Hepatocyte (in vitro differentiated cells): ENCODE results near the gene CDS2. TPM values are rescaled to one million over a fixed set of nuclear protein-coding genes. Genes with fewer than 3 reads are reported as not detected.

Source experiments
- DNase-seq: peaks from one replicate; pipeline ENCODE4 v3.0.0-alpha.2; 2016; ENCODE audit warnings: low spot score
- H2AFZ ChIP-seq: fragments of 200-600 bp; sonication (generic); 2 replicates; pipeline ENCODE4 v1.6.0; 2016; ENCODE audit warnings: antibody characterized with exemption, mild to moderate bottlenecking
- H3K27ac ChIP-seq: fragments of 200-600 bp; sonication (generic); 2 replicates; pipeline ENCODE4 v1.5.1; 2016; ENCODE audit warnings: mild to moderate bottlenecking
- H3K27me3 ChIP-seq: fragments of 200-600 bp; sonication (generic); 2 replicates; pipeline ENCODE4 v1.6.1; 2016
- H3K36me3 ChIP-seq: fragments of 200-600 bp; sonication (generic); replicated peaks from 2 replicates; pipeline ENCODE4 v1.5.1; 2016; ENCODE audit warnings: low read depth; ENCODE audit not compliant: insufficient read depth
- H3K4me1 ChIP-seq: fragments of 200-600 bp; sonication (generic); 2 replicates; pipeline ENCODE4 v1.5.1; 2016; ENCODE audit warnings: mild to moderate bottlenecking, moderate library complexity; ENCODE audit not compliant: insufficient read depth
- H3K4me2 ChIP-seq: fragments of 200-600 bp; sonication (generic); 2 replicates; pipeline ENCODE4 v1.6.0; 2016
- H3K4me3 ChIP-seq: fragments of 200-600 bp; sonication (generic); 2 replicates; pipeline ENCODE4 v1.5.1; 2016; ENCODE audit warnings: mild to moderate bottlenecking
- H3K79me2 ChIP-seq: fragments of 200-600 bp; sonication (generic); 2 replicates; pipeline ENCODE4 v1.6.0; 2017; ENCODE audit warnings: mild to moderate bottlenecking
- H3K9me2 ChIP-seq: fragments of 200-600 bp; sonication (generic); replicated peaks from 2 replicates; pipeline ENCODE4 v1.6.0; 2017; ENCODE audit warnings: mild to moderate bottlenecking; ENCODE audit not compliant: insufficient read depth
- H3K9me3 ChIP-seq: fragments of 200-600 bp; sonication (generic); 2 replicates; pipeline ENCODE4 v1.5.1; 2016; ENCODE audit warnings: low read depth, mild to moderate bottlenecking
- H4K20me1 ChIP-seq: fragments of 200-600 bp; sonication (generic); 2 replicates; pipeline ENCODE4 v1.6.0; 2016; ENCODE audit warnings: mild to moderate bottlenecking; ENCODE audit not compliant: insufficient read depth, poor library complexity, severe bottlenecking
- EZH2 ChIP-seq: fragments of 200-600 bp; sonication (generic); IDR thresholded peaks from 2 replicates; pipeline ENCODE4 v1.6.1; 2016; ENCODE audit warnings: antibody characterized with exemption, mild to moderate bottlenecking, borderline replicate concordance
- EZH2phosphoT487 ChIP-seq: fragments of 200-600 bp; sonication (generic); IDR thresholded peaks from one replicate; pipeline ENCODE4 v1.6.1; 2018; ENCODE audit warnings: antibody characterized with exemption, mild to moderate bottlenecking, low read depth, moderate library complexity; ENCODE audit not compliant: unreplicated experiment, severe bottlenecking
- WGBS: methylation state at CpG from one replicate; pipeline ENCODE4 v1.1.6; 2016; ENCODE audit warnings: low lambda C conversion rate; ENCODE audit errors: missing lambda C conversion rate; 5-methylcytosine and 5-hydroxymethylcytosine counted together
- polyA plus RNA-seq: library from polyadenylated mRNA; unstranded; fragments of >200 nt; fragmentation: Nextera tagmentation; extraction: Ambion mirVana; gene quantifications from 2 replicates; pipeline ENCODE4 v1.2.1, GENCODE V29; 2016
- total RNA-seq: library from RNA; depleted of rRNA; stranded (reverse); fragments of >200 nt; gene quantifications from 2 replicates; pipeline ENCODE4 v1.2.3, GENCODE V29; 2014
- TF ChIP-seq, protein P1 (sequence below): fragments of 200-600 bp; sonication (generic); IDR thresholded peaks from 2 replicates; pipeline ENCODE4 v1.5.1; 2016; ENCODE audit warnings: antibody characterized with exemption, mild to moderate bottlenecking; ENCODE audit not compliant: poor library complexity

Gene CDS2
- total and polyA plus RNA-seq, 2 experiments from 2014 or later, result 27.0 to 48.9 TPM

DNA sequence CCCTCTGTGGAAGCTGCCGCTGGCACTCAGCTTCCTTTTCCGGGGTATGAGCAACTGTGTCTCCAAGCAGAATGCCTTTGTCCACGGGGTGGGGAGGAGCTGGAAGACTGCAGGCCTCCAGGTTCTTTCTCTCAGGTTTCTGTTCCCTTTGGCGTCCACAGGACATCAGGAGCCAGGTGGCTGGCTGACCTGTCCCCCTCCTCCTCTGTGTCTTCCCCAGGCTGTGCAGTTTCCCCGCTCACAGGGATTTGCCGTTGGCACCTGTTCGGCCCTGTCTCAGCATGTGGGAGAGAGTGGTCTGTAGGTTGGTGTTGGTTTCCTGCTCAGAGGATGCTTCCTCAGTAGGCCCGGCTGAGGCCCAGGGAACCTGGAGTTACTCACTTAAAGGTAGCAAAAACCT, 43.5 kb downstream of the CDS2 start:
- Histone ChIP-seq H3K27ac (no peak overlapping the region), H4K20me1 (peaks cover 22% of the 10 kb centered on the region)

DNA sequence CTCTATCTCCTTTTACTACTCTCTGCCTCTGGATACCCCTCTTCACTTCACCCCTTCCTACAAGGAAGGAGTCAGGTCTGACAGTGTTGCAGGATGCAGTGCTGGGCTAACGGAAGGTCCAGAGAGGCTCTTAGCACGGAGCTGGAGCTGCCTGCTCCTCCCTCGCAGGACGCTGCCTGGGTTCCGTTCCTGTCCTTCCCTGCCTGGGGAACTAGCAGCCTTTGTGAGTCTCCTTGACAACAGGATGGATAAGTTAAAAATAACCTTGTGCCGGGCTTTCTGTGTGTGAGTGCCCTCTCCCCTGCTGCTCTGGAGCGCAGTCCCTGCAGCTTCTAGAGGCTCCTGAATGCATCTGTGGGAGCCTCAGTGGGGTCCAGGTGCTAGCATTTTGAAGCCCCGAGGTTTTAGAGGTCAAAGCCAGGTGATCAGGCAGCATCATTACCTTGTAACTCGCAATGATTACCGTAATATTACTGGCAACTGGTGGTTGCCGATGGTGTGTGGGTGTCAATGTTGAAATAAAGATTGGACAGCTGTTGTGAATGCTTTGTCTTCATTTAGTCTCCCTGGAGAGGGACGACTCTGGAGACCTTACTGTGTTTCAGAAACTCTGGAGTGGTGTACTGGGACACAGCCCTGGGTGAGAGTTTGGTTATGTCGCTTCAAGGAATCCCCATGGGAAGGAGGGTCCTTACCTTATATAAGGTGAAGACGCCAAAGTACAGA, 44.4 kb downstream of the CDS2 start:
- H3K4me2 ChIP-seq, result no peak overlapping the region
- DNase-seq, result no peak
- H3K79me2 ChIP-seq, result peaks cover 66% of the 10 kb centered on the region
- no peak overlapping the region for H3K4me3 ChIP-seq
- H3K36me3 ChIP-seq, result no peaks in the 10 kb centered on the region
- no peak overlapping the region for H3K27ac ChIP-seq
- 84% methylated on average over 14 of the region's 14 CpGs for WGBS
- peaks cover 4% of the 10 kb centered on the region for H3K4me1 ChIP-seq
- TF ChIP-seq EZH2 (no peak), EZH2phosphoT487 (no peak)
- TF ChIP-seq, protein P1, sequence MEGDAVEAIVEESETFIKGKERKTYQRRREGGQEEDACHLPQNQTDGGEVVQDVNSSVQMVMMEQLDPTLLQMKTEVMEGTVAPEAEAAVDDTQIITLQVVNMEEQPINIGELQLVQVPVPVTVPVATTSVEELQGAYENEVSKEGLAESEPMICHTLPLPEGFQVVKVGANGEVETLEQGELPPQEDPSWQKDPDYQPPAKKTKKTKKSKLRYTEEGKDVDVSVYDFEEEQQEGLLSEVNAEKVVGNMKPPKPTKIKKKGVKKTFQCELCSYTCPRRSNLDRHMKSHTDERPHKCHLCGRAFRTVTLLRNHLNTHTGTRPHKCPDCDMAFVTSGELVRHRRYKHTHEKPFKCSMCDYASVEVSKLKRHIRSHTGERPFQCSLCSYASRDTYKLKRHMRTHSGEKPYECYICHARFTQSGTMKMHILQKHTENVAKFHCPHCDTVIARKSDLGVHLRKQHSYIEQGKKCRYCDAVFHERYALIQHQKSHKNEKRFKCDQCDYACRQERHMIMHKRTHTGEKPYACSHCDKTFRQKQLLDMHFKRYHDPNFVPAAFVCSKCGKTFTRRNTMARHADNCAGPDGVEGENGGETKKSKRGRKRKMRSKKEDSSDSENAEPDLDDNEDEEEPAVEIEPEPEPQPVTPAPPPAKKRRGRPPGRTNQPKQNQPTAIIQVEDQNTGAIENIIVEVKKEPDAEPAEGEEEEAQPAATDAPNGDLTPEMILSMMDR, result no peak
- H3K9me3 ChIP-seq, result no peaks in the 10 kb centered on the region
- peaks cover 18% of the 10 kb centered on the region for H4K20me1 ChIP-seq
- no peaks in the 10 kb centered on the region for H3K9me2 ChIP-seq
- no peak overlapping the region for H2AFZ ChIP-seq
- H3K27me3 ChIP-seq, result no peaks in the 10 kb centered on the region

More for the DNA sequence above, 43.5 kb downstream of the CDS2 start:
- 88% methylated on average over 8 of the region's 8 CpGs for WGBS
- Histone ChIP-seq H3K79me2 (peaks cover 75% of the 10 kb centered on the region), H3K36me3 (no peaks in the 10 kb centered on the region), H3K9me3 (no peaks in the 10 kb centered on the region), H3K4me1 (peaks cover 4% of the 10 kb centered on the region), H3K4me2 (no peak overlapping the region), H3K4me3 (no peak overlapping the region), H3K9me2 (no peaks in the 10 kb centered on the region), H3K27me3 (no peaks in the 10 kb centered on the region), H2AFZ (no peak overlapping the region)
- TF ChIP-seq EZH2 (no peak), EZH2phosphoT487 (no peak)
- TF ChIP-seq, protein P1, result no peak
- no peak for DNase-seq

- H3K36me3 ChIP-seq, result no peaks in the 10 kb centered on the region
- H3K9me2 ChIP-seq, result no peaks in the 10 kb centered on the region
- no peaks in the 10 kb centered on the region for H3K9me3 ChIP-seq
- H3K27me3 ChIP-seq, result no peaks in the 10 kb centered on the region
- TF ChIP-seq EZH2 (no peak), EZH2phosphoT487 (no peak)
- TF ChIP-seq, protein P1, result no peak
- no peak overlapping the region for H3K4me3 ChIP-seq
- DNase-seq, result no peak
- no peak overlapping the region for H3K27ac ChIP-seq
- H2AFZ ChIP-seq, result no peak overlapping the region
- 78% methylated on average over 4 of the region's 4 CpGs for WGBS
- H4K20me1 ChIP-seq, result peaks cover 18% of the 10 kb centered on the region
- peaks cover 4% of the 10 kb centered on the region for H3K4me1 ChIP-seq
- no peak overlapping the region for H3K4me2 ChIP-seq
- peaks cover 62% of the 10 kb centered on the region for H3K79me2 ChIP-seq
Observed at GRCh38 chr20:5171790-5172164, 45.0 kb downstream of the CDS2 start.
